Stimulated activated CD4-positive, alpha-beta T cell treated with anti-CD3 and anti-CD28 coated beads, Interleukin-2, amount 100 ng/mL, for 24 hours (primary cell): Measurements from ENCODE around the gene GIGYF2.

Source experiments
- DNase-seq, 2 donors: peaks; one replicate each; pipeline ENCODE4 v3.0.0-alpha.2; 2020

The GIGYF2 gene

GRCh38 chr2:232870018-232870765 is 173.1 kb downstream of the GIGYF2 start, which contains the start of gene SNORC:
Gene SNORC (plus strand): TSS chr2:232870264. CDS start chr2:232870342, 78 bp downstream.
- DNase-seq = no peak

DNA sequence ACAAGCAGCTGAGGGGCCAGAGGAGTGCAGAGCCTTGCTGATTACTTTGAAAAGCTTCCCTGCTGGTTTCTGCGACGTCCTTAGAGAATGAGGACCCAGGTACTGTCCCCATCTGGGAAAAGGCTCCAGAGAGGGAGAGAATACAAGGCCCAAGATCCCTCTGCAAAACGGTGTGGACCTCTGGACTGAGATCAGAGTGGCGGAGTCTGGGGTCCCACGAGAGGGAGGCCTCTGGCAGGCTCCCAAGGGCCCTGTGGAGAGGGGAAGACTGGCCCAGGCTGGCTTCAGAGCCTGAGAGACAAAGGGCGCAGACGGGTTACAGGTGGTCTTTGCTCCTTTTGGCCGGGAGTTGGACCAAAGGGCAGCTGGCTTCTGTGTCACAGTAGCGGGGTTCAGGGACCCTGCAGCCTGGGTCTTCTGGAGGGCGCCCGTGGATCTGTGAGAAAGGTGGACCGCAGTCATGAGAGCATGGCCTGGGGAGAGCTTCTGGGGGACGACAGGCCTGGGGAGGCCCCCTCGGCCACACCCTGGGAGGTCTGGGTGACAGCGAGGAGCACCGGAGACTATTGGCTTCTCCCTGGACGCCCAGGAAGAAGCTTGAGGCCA is 173.7 kb downstream of the GIGYF2 start:
- no peak for DNase-seq

DNA sequence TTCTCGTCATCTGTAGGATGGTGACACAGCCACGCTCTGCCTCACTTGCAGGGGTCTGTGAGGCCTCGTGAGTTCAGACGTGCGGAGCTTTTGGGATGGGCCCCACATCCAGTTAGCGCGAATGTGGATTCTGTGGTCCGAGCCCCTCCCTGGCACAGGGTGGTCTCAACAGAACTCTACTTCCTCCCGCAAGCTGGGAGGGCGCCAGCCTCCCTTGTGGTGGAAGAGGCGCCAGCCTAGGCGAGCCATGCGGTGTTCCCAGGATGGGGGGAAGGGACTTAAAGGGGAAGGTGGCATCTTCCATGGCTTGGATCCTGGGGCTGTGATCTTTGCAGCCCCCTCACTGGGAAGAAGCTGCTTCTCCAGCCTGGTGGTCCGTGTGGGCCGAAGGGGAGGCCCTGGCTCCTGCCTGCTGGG is 174.3 kb downstream of the GIGYF2 start:
- no peak for DNase-seq

DNA sequence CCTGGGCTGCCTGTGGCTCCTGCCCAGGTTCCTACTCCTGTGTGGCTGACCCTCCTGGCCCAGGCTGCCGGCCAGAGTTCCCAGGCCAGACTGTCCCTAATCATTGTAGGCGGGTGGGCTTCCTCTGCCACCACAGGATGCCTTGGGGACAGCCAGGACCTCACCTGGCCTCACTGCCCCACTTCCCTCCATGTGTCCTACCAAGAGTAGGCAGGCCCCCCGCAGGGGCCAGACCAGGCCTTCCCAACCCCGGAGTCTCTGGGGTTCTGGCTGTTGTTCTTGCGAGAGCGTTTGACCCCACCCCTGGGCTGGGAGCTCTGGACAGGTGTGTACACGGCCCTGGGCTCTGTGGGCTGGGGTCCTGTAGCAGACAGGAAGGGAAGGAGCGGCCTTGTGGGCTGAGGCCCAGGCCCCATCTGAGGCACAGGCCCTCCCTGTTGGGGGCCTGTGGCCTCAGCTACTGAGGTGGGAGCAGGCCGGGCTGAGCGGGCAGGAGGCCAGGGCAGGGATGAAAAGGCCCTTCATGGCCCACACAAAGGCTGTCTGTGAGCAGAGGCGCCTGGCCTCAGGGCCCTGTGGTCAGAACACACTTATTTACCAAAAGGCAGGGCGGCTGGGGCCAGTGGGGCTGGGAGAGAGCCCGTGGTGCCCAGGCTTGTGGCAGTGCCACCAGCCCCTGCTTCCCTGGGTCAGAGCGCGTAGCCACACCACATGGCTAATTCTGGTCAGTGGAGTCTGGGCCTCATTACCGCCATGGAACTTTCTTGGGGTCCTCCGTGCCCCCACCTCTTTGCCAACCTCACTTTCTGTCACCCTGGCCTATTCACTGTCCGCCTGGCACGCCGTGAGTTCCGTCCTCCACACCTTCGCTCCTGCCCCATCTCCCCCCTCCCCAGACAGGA is 175.0 kb downstream of the GIGYF2 start:
- DNase-seq = no peak

DNA sequence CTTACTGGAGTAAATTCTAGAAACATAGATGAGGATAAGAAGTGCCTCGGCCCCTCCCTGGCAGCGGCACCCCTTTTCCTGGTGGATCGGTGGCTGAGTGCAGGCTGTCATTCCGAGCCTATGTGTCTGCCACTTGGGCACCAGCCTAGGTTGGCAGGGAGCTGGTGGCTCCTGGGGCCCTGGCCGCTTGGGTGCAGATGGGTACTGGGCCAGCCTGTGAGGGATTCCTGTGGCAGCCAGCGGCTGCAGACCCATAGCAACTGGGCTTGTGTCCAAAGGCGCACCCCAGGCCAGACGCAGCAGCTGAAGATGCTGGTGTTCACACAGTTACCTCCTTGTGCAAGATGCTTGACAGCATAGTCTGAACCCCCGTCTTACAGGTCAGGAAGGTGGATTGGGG is 175.7 kb downstream of the GIGYF2 start:
- no peak for DNase-seq

- DNase-seq = no peak
Measured at GRCh38 chr2:232873292-232873908, 176.3 kb downstream of the GIGYF2 start.

DNA sequence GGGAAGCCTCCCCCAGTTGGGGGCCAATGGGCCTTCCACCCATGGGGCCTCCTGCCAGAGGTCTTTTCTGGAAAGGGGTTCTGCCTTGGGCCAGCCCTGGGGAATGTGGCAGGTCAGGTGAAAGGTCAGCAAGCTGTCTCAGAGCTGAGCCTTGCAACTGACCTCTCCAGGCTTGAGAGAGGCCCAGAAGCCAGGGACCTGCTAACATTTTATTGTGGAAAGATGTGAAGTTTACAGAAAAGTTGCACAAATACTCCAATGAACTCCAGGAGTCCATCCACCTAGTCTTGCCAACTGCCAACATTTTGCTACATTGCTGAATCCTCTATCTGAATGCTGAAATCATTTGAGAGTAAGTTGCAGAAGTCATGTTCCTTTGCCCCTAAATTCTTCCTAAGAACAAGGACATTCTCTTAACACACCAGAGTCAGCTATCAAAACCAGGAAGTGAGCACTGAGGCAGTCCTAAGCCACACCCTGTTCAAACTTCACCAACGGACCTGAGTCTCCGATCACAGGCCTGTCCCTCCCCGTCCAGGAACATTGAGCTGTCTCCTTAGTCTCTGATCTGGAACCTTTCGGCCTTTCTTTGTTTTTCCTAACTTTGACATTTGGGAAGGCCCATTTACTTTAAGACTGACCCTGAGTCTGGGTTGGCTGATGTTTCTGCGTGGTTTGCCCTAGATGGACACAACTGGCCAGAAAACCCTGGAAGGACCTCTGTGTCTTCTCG is 176.9 kb downstream of the GIGYF2 start:
- DNase-seq = no peak

GRCh38 chr2:232874677-232875223 is 177.6 kb downstream of the GIGYF2 start:
- no peak for DNase-seq

- DNase-seq = peak in 1 of 2 donors; percentile 17
Measured at GRCh38 chr2:232875256-232876121, 178.4 kb downstream of the GIGYF2 start.

DNA sequence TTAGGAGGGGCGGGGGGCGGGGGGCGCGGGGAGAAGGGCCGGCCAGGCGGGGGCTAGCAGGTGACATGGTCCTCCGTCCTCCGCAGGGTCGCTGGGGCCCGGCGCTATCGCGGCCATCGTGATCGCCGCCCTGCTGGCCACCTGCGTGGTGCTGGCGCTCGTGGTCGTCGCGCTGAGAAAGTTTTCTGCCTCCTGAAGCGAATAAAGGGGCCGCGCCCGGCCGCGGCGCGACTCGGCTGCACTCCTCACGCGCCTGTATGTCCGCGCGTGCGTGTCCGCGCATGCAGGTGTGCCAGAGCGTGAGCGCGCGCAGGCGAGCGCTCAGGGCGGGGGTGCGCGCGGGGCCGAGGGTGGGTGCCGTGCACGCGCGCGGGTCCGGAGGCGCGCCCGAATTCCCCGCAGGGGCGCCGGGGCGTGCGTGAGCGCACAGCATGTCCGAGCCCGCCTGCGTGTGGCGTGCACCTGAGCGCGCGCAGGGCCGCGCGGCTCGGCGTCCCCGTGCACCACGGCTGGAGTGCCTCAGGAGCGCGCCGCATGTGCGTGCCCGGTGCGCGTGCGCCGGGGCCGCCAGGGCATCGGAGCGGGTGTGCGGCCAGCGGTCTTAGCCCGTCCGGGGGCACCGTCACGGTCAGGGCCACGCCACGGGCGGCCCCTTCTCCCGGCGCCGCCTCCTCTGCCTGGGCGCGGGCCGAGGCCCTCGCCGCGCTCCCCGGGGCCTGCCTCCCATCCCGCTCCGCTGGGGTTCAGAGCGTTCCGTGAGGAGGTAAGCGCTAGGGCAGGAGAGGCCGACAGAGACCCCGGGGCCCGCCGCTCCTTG is 179.2 kb downstream of the GIGYF2 start:
- DNase-seq = peak in 1 of 2 donors; percentile 62

DNA sequence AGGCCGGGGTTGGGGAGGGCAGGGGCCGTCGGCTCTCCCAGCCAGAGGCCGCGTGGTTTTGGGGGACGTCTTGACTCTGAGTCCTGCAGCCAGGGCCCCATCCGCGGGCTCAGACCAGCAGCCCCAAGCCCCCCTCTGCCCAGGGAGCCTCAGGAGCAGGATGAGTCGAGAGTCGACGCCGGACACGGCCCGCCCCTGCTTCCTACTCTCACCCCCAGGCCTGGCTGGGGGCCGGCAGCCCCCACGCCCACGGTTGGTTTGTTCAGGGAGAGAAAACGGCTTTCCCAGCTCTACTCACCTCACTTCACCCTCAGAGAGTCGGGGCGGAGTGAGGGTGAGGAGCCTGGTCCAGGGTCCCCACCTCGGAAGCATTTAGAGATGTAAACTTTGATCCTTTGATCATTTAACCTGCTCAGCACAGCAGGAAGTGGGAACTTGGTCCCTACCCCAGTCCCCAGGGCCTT is 179.9 kb downstream of the GIGYF2 start:
- peak in 1 of 2 donors; percentile 16 for DNase-seq

DNA sequence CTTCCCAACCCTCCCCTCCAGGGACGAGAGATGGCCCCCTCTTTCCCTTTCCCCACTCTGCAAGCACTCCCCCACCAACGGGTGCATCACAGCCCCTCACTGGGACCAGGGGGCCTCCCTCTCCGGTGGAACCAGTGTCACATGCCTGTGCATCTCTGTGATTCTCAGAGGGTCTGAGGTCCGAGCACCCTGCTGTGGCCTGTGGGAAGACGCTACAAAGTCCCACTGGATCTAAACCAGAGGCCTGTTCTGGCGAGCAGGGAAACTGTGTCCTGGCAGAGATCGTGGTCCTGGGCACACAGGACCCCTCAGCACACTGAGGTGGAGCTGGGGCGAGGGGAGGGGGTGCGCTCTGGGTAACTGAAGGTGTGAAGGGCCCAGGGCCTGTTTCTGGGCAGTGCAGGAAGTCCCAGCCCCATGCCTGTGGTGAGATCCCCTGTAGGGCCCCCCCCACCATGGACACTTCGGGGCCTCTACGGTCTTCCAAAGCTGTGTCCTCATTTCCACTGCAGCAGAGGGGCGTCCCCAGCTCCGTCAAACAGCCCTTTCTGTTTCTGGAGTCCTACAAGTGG is 180.9 kb downstream of the GIGYF2 start:
- DNase-seq = no peak

DNA sequence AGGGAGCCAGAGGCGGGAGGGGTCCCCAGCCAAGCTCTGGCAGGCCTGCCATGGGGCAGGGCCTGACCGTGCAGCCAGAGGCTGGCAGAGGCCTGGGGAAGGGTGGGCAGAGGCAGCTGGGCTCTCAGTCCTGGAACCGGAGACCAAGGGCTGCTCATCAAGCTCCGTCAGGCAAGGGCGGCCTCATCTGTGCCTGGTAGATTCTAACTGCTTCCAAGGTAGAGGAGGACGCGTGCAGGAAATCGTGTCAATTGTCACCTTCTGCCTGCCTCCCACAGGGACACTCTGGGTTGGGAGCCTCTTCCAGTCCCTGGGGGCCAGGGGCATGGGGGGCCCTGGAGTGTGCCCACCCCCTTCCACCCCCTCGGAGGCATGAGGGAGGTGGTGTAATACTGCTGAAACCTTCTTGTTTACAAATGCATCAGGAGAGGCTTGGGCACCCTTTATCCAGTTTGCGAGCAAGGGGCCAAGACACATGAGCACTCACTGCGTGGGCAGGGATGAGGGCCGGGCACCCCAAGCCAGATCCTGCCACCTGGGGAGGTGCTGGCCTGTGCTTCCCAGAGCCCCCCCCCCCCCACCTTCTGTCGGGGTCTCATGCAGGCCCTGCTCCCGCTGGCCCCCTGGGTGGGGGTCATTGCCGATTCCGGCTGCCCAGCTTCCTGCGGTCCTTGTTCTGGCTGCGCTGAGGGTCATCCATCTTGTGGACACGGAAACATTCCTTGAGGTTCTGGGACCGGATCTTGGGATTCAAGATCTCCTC is 181.9 kb downstream of the GIGYF2 start:
- no peak for DNase-seq

GRCh38 chr2:232879618-232880494 is 182.7 kb downstream of the GIGYF2 start:
- DNase-seq = no peak

DNA sequence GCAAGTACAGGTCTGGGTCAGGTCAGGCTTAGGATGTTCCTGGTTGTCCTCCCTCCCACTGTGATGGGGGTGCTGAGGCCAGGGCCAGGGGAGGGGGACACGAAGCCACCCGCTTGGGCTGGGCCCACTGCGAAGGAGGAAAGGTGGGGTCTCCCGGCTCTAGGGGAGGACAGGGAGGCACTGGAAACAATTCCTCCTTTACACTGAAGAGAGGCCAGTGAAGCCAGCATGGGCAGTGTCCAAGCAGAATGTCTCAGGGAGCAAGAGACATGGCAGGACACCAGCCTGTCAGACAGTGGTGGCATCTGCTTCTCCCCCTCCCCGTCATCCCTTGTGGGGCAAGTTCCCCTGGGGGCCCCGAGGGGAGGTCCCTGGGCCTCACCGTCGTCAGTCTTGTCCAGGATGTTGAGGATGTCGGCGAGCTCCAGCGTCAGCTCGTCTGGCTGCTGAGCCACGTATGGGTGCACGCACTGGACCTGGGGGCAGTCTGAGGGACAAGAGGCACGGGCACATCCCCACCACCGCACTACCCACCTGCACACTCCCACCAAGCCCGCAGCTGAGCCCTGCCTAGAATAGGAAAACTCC is 183.7 kb downstream of the GIGYF2 start:
- no peak for DNase-seq

- DNase-seq = no peak
Measured at GRCh38 chr2:232882085-232882484, 185.0 kb downstream of the GIGYF2 start.

DNA sequence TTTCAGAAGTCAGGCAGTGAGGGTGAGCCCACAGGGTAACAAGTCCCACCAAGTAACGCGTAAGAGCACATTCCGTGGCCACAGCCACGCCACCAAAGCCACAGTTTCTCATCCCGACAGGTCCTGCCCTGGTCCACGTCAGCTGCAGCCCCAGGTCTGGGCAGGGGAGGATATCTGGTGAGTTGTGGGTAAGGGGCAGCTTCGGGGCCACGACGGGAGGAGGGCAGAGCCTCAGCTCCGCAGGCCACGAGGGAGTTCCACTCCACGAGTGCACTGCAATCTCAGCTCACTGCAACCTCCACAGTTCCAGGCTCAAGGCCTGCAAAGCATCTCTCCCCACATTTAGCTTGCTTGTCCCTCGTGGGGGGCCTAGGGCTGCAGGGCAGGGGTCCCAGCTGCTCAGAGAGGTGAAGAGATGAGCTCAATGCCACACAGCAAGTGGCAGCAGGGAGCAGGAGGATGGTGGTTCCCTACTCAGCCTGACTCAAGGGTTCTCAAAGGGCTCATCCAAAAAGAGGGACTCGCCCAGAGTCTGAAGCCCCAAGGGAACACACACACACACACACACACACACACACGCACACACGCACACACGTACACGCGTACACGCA is 185.5 kb downstream of the GIGYF2 start:
- no peak for DNase-seq
